Naive thymus-derived CD4-positive, alpha-beta T cell (primary cell): Measurements from ENCODE around the gene NATD1. TPM values are rescaled to one million over a fixed set of nuclear protein-coding genes. Genes with fewer than 3 reads are reported as not detected.

ENCODE experiments used
- ATAC-seq: fragments of 150-1000 bp; cut with Tn5 transposase; 2 replicates; pipeline ENCODE4 v1.10.0; 2021; ENCODE audit warnings: mild to moderate bottlenecking, moderate library complexity
- CTCF ChIA-PET: fragments of 350-600 bp; sonication (Branson Sonifier 250); formaldehyde crosslinking; loops from one replicate; lab custom pipeline; 2021; ENCODE audit warnings: antibody characterized with exemption; lab: Charles Lee
- POLR2A ChIA-PET: fragments of 350-600 bp; sonication (Branson Sonifier 250); formaldehyde crosslinking; loops from one replicate; lab custom pipeline; 2021; ENCODE audit warnings: antibody characterized with exemption, inconsistent platforms; lab: Charles Lee
- DNase-seq, 9 donors: peaks; one replicate each; pipeline versions ENCODE4 v3.0.0 to v3.0.0-alpha.2; 2020 to 2022; ENCODE audit warnings: mixed read lengths in 1 of 9
- H3K27ac ChIP-seq: one replicate; pipeline ENCODE4 v1.7.0; 2013; ENCODE audit warnings: mild to moderate bottlenecking, low read depth, low read length, moderate library complexity
- H3K27me3 ChIP-seq, 2 donors: one replicate each; pipeline ENCODE4 v1.7.0; 2013; ENCODE audit warnings: low read length in 2 of 2, mild to moderate bottlenecking in 2 of 2, moderate library complexity in 2 of 2; ENCODE audit not compliant: control insufficient read depth in 2 of 2, insufficient read depth in 2 of 2
- H3K36me3 ChIP-seq, 3 experiments: 1 replicate in 2 of 3; 2 replicates in 1 of 3; pipeline ENCODE4 v1.7.0; 2013; ENCODE audit warnings: low read length in 3 of 3, mild to moderate bottlenecking in 3 of 3, moderate library complexity in 1 of 3; ENCODE audit not compliant: insufficient read depth in 3 of 3, control insufficient read depth in 2 of 3
- H3K4me1 ChIP-seq, 2 donors: one replicate each; pipeline ENCODE4 v1.7.0; 2013; ENCODE audit warnings: low read length in 2 of 2, mild to moderate bottlenecking in 2 of 2, moderate library complexity in 1 of 2; ENCODE audit not compliant: control insufficient read depth in 2 of 2, insufficient read depth in 2 of 2
- H3K4me3 ChIP-seq: 2 replicates; pipeline ENCODE4 v1.7.0; 2013; ENCODE audit warnings: mild to moderate bottlenecking, low read length
- H3K9me3 ChIP-seq, 3 experiments: 1 replicate in 2 of 3; 2 replicates in 1 of 3; pipeline ENCODE4 v1.7.0; 2013; ENCODE audit warnings: low read length in 3 of 3; ENCODE audit not compliant: control insufficient read depth in 2 of 3
- H3K27ac Mint-ChIP-seq, 9 donors: one replicate each; pipeline ENCODE4 v1.8.0; 2020 to 2022; ENCODE audit warnings: mixed read lengths in 9 of 9, mild to moderate bottlenecking in 8 of 9, moderate library complexity in 5 of 9, inconsistent platforms in 2 of 9
- H3K27me3 Mint-ChIP-seq, 5 donors: one replicate each; pipeline ENCODE4 v1.8.0; 2021 to 2022; ENCODE audit warnings: mixed read lengths in 5 of 5, mild to moderate bottlenecking in 1 of 5
- H3K36me3 Mint-ChIP-seq, 5 donors: one replicate each; pipeline ENCODE4 v1.8.0; 2020 to 2022; ENCODE audit warnings: mixed read lengths in 5 of 5, mild to moderate bottlenecking in 3 of 5, inconsistent platforms in 1 of 5
- H3K4me1 Mint-ChIP-seq, 7 donors: one replicate each; pipeline ENCODE4 v1.8.0; 2020 to 2022; ENCODE audit warnings: mixed read lengths in 7 of 7, mild to moderate bottlenecking in 3 of 7, inconsistent platforms in 1 of 7
- H3K4me3 Mint-ChIP-seq, 10 donors: one replicate each; pipeline ENCODE4 v1.8.0; 2020 to 2022; ENCODE audit warnings: mild to moderate bottlenecking in 10 of 10, mixed read lengths in 10 of 10, moderate library complexity in 6 of 10, inconsistent platforms in 2 of 10
- H3K9me3 Mint-ChIP-seq, 11 donors: one replicate each; pipeline ENCODE4 v1.8.0; 2020 to 2022; ENCODE audit warnings: mixed read lengths in 11 of 11, mild to moderate bottlenecking in 4 of 11, inconsistent platforms in 1 of 11, moderate library complexity in 1 of 11
- intact Hi-C, 2 donors: fragments of 100-400 bp; cut with micrococcal nuclease; formaldehyde crosslinking; loops; one replicate each; pipeline ENCODE4 v1.15.1; 2023
- polyA plus RNA-seq, 2 donors: library from polyadenylated mRNA; unstranded; fragments of 300-500 nt; fragmentation: Illumina TruSeq; gene quantifications; one replicate each; pipeline ENCODE4 v1.2.3, GENCODE V29; 2021
- total RNA-seq, 6 experiments: library from RNA in 5 of 6; stranded (reverse) in 5 of 6; gene quantifications; 1 replicate in 5 of 6; 2 replicates in 1 of 6; pipeline ENCODE4 v1.2.3 and lab custom pipeline; 2021 to 2026

NATD1 gene
- total and polyA plus RNA-seq, 7 experiments from 2014 or later, result 1.7 to 11.1 (median 7.1) TPM

DNA sequence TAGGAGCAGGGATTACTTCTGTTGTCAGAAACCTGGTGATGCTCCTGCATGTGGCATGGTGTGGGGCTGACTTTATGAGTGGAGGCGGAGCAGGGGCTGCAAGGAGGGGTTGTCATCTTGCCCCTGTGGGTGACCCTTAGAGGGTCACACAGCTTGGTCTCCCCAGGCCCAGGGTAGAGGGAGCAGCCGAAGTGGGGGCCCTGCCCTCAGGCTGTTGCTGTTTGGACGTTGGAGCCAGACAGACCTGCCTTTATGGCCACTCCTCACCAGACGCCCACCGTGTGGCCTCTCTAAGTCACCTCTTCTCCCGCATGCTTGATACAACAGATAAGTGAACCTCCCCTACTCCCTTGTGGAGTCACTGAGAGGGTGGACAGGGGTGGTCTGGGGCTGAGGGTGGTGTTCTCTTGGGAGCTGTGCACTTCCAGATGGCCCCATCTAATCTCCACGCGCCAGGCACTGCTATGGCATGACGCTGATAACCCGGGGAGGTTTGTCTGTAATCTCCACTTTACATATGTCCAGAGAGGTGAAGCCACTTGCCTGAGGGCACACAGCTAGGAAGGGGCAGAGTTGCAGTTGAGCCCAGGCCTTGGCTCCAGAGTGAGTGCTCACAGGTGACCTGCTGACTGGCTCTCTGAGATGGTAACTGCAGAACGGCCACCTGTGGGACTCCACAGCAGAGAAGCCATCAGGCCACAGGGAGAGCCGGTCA is 41.3 kb upstream of the NATD1 start:
- H3K27ac ChIP-seq, result no peak overlapping the region
- Mint-ChIP-seq H3K27me3 (peaks cover 0 to 10% (median 0%) of the 10 kb centered on the region in 5 donors), H3K4me3 (no peak overlapping the region), H3K4me1 (peaks cover 8 to 34% (median 26%) of the 10 kb centered on the region in 7 donors), H3K9me3 (peaks cover 0 to 26% (median 10%) of the 10 kb centered on the region in 11 donors), H3K36me3 (peaks cover 0 to 4% (median 3%) of the 10 kb centered on the region in 5 donors), H3K27ac (peak overlapping the region in 8 of 9 donors; percentile 2 to 59 (median 20))
- no peaks in the 10 kb centered on the region for H3K9me3 ChIP-seq
- H3K4me1 ChIP-seq, result no peaks in the 10 kb centered on the region
- intact Hi-C loops, result no loop called here
- ChIA-PET POLR2A (no interaction called here), CTCF (no interaction called here)
- ATAC-seq (no peak), DNase-seq (no peak)
- H3K27me3 ChIP-seq, result no peaks in the 10 kb centered on the region
- H3K4me3 ChIP-seq, result no peak overlapping the region
- peaks cover 0 to 28% (median 0%) of the 10 kb centered on the region in 3 experiments for H3K36me3 ChIP-seq

- H3K4me1 ChIP-seq, result peaks cover 3 to 6% of the 10 kb centered on the region in 2 donors
- H3K9me3 ChIP-seq, result no peaks in the 10 kb centered on the region
- peak overlapping the region in 1 of 9 donors; percentile 36 for H3K27ac Mint-ChIP-seq
- ATAC-seq (peak; percentile 4), DNase-seq (no peak)
- intact Hi-C loops, result no loop called here
- no peaks in the 10 kb centered on the region for H3K27me3 ChIP-seq
- no peak overlapping the region for H3K4me3 Mint-ChIP-seq
- ChIA-PET CTCF (no interaction called here), POLR2A (no interaction called here)
- peaks cover 0 to 26% (median 10%) of the 10 kb centered on the region in 11 donors for H3K9me3 Mint-ChIP-seq
- H3K27me3 Mint-ChIP-seq, result peaks cover 0 to 10% (median 0%) of the 10 kb centered on the region in 5 donors
- H3K36me3 Mint-ChIP-seq, result peaks cover 0 to 4% (median 3%) of the 10 kb centered on the region in 5 donors
- peaks cover 10 to 36% (median 27%) of the 10 kb centered on the region in 7 donors for H3K4me1 Mint-ChIP-seq
- H3K36me3 ChIP-seq, result peaks cover 0 to 21% (median 0%) of the 10 kb centered on the region in 3 experiments
- H3K4me3 ChIP-seq, result no peak overlapping the region
- no peak overlapping the region for H3K27ac ChIP-seq
Measured at GRCh38 chr17:21293831-21294210, 40.6 kb upstream of the NATD1 start.

- no peak for DNase-seq
- peaks cover 16 to 42% (median 32%) of the 10 kb centered on the region in 7 donors for H3K4me1 Mint-ChIP-seq
- no peak overlapping the region for H3K4me3 Mint-ChIP-seq
- H3K9me3 Mint-ChIP-seq, result peaks cover 0 to 26% (median 10%) of the 10 kb centered on the region in 11 donors
- intact Hi-C loops, result no loop called here
- CTCF ChIA-PET, result interaction anchor here (0.7 kb wide), 1 partner anchor 44 kb away, joined by 3 read pairs; no protein-coding TSS in a partner anchor
- H3K36me3 Mint-ChIP-seq, result peaks cover 0 to 4% (median 3%) of the 10 kb centered on the region in 5 donors
- POLR2A ChIA-PET, result no interaction called here
- Histone ChIP-seq H3K27me3 (no peaks in the 10 kb centered on the region), H3K4me3 (no peak overlapping the region), H3K9me3 (no peaks in the 10 kb centered on the region), H3K4me1 (peaks cover 10 to 12% of the 10 kb centered on the region in 2 donors), H3K36me3 (peaks cover 0 to 14% (median 0%) of the 10 kb centered on the region in 3 experiments), H3K27ac (no peak overlapping the region)
- ATAC-seq, result peak; percentile 2
- peak overlapping the region in 3 of 9 donors; percentile 21 to 52 (median 38) for H3K27ac Mint-ChIP-seq
- peaks cover 0 to 10% (median 0%) of the 10 kb centered on the region in 5 donors for H3K27me3 Mint-ChIP-seq
Measured at GRCh38 chr17:21292867-21293830, 39.9 kb upstream of the NATD1 start.

DNA sequence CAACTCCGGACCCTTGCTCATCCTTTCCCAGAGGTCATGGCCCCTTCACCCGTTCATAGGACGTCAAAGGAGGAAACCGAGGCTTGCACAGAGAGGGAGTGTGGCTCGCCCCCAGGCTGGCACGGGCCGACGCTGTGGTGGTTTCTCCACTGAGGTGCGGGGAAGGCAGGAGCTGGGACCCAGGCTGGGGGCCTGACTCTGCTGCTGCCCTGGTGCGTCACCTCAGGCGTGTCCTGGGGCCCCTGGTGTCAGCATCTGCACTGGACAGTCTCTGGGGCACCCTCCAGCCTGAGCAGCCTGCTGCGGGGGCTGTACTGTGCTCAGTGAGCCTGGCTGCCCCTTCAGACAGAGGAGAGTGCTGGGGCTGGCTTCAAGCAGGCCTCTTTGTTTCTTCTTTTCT is 38.7 kb upstream of the NATD1 start:
- no peak for ATAC-seq
- Mint-ChIP-seq H3K36me3 (peaks cover 0 to 4% (median 3%) of the 10 kb centered on the region in 5 donors), H3K4me3 (peak overlapping the region in 1 of 10 donors; percentile 32), H3K4me1 (peaks cover 24 to 55% (median 45%) of the 10 kb centered on the region in 7 donors), H3K27me3 (peaks cover 0 to 10% (median 0%) of the 10 kb centered on the region in 5 donors), H3K27ac (peak overlapping the region in 1 of 9 donors; percentile 25), H3K9me3 (peaks cover 0 to 22% (median 9%) of the 10 kb centered on the region in 11 donors)
- Histone ChIP-seq H3K9me3 (no peaks in the 10 kb centered on the region), H3K36me3 (peaks cover 0 to 9% (median 0%) of the 10 kb centered on the region in 3 experiments), H3K27ac (no peak overlapping the region), H3K4me1 (peaks cover 22% of the 10 kb centered on the region in 2 donors), H3K27me3 (no peaks in the 10 kb centered on the region), H3K4me3 (no peak overlapping the region)
- intact Hi-C loops, result no loop called here
- DNase-seq, result no peak
- ChIA-PET CTCF (no interaction called here), POLR2A (no interaction called here)

GRCh38 chr17:21291357-21291756 is 38.1 kb upstream of the NATD1 start:
- peaks cover 0 to 7% (median 0%) of the 10 kb centered on the region in 3 experiments for H3K36me3 ChIP-seq
- H3K4me1 Mint-ChIP-seq, result peaks cover 28 to 60% (median 50%) of the 10 kb centered on the region in 7 donors
- POLR2A ChIA-PET, result interaction anchor here (0.6 kb wide), 1 partner anchor 190 kb away, joined by 3 read pairs; no protein-coding TSS in a partner anchor
- no peak overlapping the region for H3K4me3 ChIP-seq
- DNase-seq, result no peak
- H3K27me3 ChIP-seq, result no peaks in the 10 kb centered on the region
- H3K9me3 ChIP-seq, result no peaks in the 10 kb centered on the region
- CTCF ChIA-PET, result no interaction called here
- no peak for ATAC-seq
- no peak overlapping the region for H3K27ac ChIP-seq
- peaks cover 0 to 10% (median 0%) of the 10 kb centered on the region in 5 donors for H3K27me3 Mint-ChIP-seq
- no peak overlapping the region for H3K27ac Mint-ChIP-seq
- intact Hi-C loops, result no loop called here
- H3K4me1 ChIP-seq, result peaks cover 27% of the 10 kb centered on the region in 2 donors
- no peak overlapping the region for H3K4me3 Mint-ChIP-seq
- H3K9me3 Mint-ChIP-seq, result peaks cover 0 to 22% (median 9%) of the 10 kb centered on the region in 11 donors
- peaks cover 0 to 6% (median 3%) of the 10 kb centered on the region in 5 donors for H3K36me3 Mint-ChIP-seq
